Muscle of back (tissue), 11 donors: ENCODE measurements around the gene CADM2. TPM values are rescaled to one million over a fixed set of nuclear protein-coding genes. Genes with fewer than 3 reads are reported as not detected.
"Not testable (repeated sequence)": the region's sequence is repeated elsewhere in the genome, so short reads cannot be mapped to it uniquely, and the experiment has no call there.

Experiments
- DNase-seq, 3 donors: peaks; one replicate each; pipeline versions ENCODE4 v3.0.0 to v3.0.0-alpha.2; 2013
- polyA plus RNA-seq, 10 donors: library from polyadenylated mRNA; unstranded; fragments of 120-200 nt; gene quantifications; one replicate each; pipeline ENCODE4 v1.2.1, GENCODE V29; 2013; ENCODE audit not compliant: insufficient read length in 10 of 10

CADM2 gene
- polyA plus RNA-seq, 10 donors: 3.9 to 12.4 (median 6.0) TPM

DNA sequence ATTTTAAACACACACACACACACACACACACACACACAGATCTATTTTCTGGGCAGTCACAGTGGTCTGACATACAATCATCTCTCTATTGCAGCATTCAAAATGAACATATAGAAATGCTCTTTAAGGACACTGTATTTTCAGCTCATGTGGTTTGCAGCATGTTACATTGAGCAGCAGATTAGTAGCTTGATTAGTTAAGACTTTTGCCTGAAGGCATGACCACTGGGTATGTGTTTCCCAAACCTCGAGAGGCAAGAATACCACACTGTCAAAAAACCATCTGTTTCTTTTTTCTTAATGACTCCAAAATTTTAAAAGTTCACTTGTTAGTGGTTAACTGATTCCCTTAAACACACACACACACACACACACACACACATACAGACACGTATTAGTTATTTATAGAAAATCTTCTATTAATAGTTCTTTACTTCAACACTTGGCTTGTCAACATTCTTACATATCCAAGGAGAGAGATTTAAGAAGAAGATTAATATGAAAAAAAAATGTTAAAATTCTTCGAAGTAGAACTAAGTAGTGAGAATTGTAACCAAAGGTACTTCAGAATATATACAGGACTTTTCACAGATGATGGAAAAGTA, 518.2 kb downstream of the CADM2 start:
- DNase-seq: peak in 2 of 3 donors; percentile 2 to 5

GRCh38 chr3:85481411-85482212, 522.8 kb downstream of the CADM2 start:
- DNase-seq: peak in 1 of 3 donors; percentile 25

GRCh38 chr3:85482213-85482490, 523.4 kb downstream of the CADM2 start:
- DNase-seq: peak in 1 of 3 donors; percentile 45

GRCh38 chr3:85483986-85484385, 525.2 kb downstream of the CADM2 start:
- no peak for DNase-seq

DNA sequence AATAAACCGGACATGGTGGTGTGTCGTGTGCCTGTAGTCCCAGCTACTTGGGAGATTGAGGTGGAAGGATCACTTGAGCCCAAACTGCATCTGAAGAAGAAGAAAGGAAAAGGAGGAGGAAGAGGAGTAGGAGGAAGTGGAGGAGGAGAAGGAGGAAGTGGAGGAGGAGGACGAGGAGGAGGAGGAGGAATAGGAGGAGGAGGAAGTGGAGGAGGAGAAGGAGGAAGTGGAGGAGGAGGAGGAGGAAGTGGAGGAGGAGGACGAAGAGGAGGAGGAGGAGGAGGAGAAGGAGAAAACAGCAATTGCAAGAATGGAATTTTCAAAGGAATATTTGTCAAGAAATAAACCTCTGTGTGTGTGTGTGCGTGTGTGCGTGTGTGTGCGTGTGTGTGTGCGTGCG, 528.6 kb downstream of the CADM2 start:
- DNase-seq: no peak

GRCh38 chr3:85495602-85496001, 536.8 kb downstream of the CADM2 start:
- DNase-seq: no peak

DNA sequence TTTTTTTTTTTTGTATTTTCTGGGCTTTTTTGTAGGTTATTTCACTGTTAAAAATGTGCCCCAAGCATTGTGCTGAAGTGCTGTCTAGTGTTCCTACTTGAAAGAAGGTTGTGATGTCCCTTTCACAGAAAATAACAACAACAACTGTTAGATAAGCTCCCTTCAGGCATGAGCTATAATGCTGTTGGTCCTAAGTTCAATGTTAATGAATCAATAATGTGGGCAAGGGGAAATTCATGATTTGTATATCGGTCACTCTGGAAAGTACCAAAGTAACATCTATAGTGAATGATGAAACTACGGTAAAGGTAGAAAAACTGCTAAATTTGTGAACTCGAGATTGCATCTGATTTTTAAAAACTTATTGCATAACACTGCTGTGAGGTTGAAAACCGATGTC, 539.4 kb downstream of the CADM2 start:
- no peak for DNase-seq

DNA sequence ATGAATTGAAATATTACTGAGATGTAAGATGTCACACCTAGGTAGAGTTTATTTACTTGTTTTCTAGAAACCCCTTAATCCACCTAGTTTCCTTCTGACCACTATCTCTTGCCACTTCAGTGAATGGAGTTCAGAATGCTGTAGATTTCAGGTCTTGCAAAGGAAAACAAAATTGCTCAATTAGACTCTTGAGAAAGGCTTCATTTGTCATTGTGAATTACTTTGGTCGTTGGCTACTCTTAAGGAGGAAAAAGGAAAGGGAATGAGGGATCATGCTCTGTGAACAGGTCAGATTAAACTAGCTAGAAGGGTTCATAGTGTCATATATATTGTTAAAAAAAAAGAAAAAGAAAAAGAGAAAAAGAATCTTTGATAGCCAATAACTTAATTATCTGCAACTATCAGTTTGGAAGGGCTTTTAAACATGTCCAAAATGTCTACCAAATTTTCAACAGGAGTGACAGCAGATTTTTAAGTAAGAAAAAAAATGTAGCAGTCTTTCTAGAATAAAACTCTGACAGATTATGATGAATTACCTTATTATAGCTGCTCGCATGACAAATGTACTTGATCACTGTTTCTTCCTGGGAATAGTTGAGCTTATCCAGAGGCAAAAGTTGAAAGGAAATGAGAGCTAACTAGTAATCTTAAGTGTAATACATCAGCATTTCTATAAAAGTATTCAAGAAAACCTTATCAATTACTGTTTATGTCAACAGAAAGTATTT, 543.5 kb downstream of the CADM2 start:
- DNase-seq: no peak

- not testable (repeated sequence) for DNase-seq
Measured at GRCh38 chr3:85504129-85504784, 545.5 kb downstream of the CADM2 start.

DNA sequence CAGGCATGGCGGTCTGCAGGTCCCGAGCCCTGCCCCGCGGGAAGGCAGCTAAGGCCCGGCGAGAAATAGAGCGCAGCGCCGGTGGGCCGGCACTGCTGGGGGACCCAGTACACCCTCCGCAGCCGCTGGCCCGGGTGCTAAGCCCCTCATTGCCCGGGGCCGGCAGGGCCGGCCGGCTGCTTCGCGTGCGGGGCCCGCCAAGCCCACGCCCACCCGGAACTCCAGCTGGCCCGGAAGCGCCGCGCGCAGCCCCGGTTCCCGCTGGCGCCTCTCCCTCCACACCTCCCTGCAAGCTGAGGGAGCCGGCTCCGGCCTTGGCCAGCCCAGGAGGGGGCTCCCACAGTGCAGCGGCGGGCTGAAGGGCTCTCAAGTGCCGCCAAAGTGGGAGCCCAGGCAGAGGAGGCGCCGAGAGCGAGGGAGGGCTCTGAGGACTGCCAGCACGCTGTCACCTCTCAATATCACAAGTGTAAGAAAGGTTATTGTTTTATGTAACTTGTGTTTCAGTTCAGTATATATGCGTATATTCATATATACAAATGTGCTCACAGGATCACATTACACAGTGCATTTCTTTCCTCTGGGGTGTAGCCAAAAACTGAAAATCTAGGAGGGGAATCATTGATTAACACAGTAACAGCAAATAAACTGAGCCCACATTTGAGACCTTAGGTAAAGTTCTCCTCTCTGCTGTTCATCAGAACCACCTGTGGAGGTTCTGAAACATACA, 546.2 kb downstream of the CADM2 start:
- not testable (repeated sequence) for DNase-seq

GRCh38 chr3:85507052-85507451, 548.3 kb downstream of the CADM2 start:
- DNase-seq: not testable (repeated sequence)

GRCh38 chr3:85508659-85509058, 549.9 kb downstream of the CADM2 start:
- no peak for DNase-seq

GRCh38 chr3:85516146-85516545, 557.4 kb downstream of the CADM2 start:
- no peak for DNase-seq

DNA sequence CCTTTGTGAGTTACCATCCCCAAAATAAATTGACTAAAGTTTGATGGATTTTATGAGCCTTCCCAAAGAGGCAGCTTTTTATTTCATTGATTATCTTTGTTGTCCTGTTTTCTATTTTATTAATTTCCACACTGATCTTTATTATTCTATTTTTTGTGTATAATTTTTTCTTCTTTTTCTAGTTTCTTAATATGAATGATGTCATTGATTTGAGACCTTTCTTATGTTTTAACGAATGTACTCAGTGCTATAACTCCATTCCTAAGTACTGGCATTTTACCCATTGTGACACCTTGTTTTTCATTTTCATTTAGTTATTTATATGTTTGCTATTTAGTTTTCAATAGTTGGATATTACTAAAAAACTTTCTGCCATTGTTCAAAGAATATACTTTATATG, 565.3 kb downstream of the CADM2 start:
- no peak for DNase-seq

DNA sequence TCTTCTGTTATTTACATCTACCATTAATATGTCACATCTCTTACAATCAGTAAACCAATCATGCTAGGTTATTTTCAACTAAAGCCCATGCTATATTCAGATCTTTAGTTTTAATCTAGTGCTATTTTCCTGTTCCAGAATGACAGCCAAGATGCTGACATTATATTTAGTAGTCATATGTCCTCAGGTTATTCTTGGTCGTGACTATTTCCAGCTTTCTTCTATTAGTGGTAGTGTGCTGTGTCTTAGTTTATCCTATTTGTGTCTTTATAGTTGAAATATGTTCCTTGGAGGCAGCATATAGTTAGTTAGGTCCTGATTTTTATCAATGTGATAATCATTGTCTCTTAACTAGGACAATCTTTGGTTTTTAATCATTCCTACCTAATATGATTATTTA, 566.5 kb downstream of the CADM2 start:
- DNase-seq: no peak

- no peak for DNase-seq
Measured at GRCh38 chr3:85533586-85533985, 574.8 kb downstream of the CADM2 start.

- no peak for DNase-seq
Measured at GRCh38 chr3:85535517-85535916, 576.7 kb downstream of the CADM2 start.

DNA sequence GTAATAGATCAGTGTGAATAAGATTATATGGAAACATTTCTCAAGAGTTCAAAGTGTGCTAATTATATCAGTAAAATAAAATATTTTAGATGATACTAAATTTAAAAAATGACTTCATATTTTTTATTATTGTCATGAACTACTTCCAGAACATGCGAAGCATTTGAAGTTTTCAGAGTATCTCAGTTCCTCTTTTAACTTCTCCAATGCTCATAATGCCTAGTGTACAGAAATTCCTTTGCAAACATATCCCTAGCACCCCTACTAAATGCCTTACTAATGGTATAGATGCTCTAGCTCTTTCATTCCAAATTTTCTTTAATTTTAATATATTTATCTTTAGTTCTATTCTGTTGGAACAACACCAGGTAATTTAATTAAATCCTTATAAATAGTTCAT, 580.4 kb downstream of the CADM2 start:
- DNase-seq: no peak

DNA sequence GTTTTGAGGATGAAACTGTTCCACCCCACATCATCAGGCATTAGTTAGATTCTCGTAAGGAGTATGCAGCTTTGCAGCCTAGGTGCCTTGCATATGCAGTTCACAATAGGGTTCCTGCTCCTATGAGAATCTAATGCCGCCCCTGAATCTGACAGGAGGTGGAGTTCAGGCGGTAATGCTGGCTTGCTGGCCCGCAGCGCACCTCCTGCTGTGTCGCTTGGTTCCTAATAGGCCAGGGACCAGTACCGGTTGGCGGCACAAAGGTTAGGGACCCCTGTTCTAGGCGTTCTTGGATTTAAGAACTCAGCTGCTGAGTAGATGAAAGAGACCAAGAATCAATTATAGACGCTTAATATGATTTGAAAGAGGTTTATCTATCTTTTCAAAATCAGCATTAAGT, 595.4 kb downstream of the CADM2 start:
- DNase-seq: no peak

DNA sequence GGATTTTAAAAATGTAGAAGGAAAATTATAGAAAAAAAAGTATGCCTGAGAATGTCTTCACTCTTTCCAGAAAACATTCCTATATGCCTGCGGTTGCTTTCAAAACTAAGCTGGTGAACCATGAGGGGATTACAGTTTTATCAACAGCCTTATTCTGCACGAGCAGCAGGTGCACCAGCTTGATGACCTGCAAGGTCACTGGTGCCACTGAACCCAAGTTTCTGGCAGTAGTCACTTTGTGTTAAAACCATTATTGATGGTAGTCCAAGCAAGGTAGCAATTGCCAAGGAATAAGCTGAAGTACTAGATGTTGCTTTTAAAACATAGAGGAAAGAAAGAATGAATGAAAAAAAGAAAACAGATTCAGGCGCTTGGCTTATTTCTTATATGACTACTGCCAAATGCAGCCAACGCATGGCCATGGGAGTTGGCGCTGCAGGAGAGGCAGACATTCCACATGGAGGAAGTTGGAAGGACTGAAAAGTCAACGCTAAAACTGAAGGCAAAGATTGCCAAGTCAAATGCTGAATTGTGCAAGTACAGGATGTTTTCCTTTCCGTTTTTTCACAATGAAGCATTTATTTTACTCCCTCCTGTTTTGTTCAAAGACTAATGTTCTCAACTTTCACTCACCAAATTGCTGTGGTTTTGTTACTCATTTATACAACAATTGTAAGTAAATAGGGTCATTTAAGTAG, 601.4 kb downstream of the CADM2 start:
- DNase-seq: peak in 2 of 3 donors; percentile 47 to 52

DNA sequence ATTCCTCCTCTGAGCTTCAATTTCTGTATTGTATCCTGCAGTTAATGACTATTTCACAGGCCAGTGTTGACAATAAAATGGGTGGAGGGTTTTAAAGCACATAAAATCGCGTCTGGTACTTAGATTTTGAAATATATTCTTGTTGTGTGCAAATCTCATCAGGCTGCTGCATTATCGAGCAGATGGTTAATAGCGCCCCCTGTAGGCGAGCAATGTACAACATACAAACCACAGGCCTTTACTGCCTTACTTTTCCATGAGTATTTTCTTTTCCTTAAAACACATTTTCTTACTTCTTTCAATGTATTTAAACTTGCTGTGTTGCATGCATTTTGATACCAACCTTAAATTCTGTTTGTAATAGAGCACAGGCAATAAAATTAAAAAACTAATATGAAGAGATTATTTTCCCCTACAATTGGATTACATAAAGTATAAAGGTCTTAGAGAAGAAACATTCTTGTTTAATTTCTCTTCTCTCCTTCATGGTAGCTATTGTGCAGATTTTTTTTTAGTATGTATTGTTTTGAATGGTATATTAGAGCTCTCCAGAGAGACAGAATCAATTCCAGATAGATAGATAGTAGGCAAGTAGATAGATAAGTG, 608.4 kb downstream of the CADM2 start:
- DNase-seq: peak; percentile 13 to 49 (median 48)
